Glutamatergic neuron (in vitro differentiated cells): ENCODE measurements around the gene ISM2. TPM values are rescaled to one million over a fixed set of nuclear protein-coding genes. Genes with fewer than 3 reads are reported as not detected.
A peak's percentile ranks its signal among the peaks of the same experiment; 100 is the strongest.

Experiments used
- DNase-seq: peaks from one replicate; pipeline ENCODE4 v3.0.0; 2022
- H3K27ac Mint-ChIP-seq: one replicate; pipeline ENCODE4 v1.8.0; 2020; ENCODE audit warnings: mild to moderate bottlenecking, mixed read lengths, inconsistent platforms; ENCODE audit not compliant: unreplicated experiment
- H3K27me3 Mint-ChIP-seq: one replicate; pipeline ENCODE4 v1.8.0; 2020; ENCODE audit warnings: mild to moderate bottlenecking, moderate library complexity, mixed read lengths, inconsistent platforms; ENCODE audit not compliant: unreplicated experiment
- H3K36me3 Mint-ChIP-seq: one replicate; pipeline ENCODE4 v1.8.0; 2020; ENCODE audit warnings: mild to moderate bottlenecking, mixed read lengths, inconsistent platforms; ENCODE audit not compliant: unreplicated experiment
- H3K4me1 Mint-ChIP-seq: one replicate; pipeline ENCODE4 v1.8.0; 2020; ENCODE audit warnings: mild to moderate bottlenecking, low read depth, mixed read lengths, inconsistent platforms; ENCODE audit not compliant: unreplicated experiment
- H3K4me3 Mint-ChIP-seq: one replicate; pipeline ENCODE4 v1.8.0; 2020; ENCODE audit warnings: mild to moderate bottlenecking, mixed read lengths, inconsistent platforms; ENCODE audit not compliant: unreplicated experiment
- H3K9me3 Mint-ChIP-seq: one replicate; pipeline ENCODE4 v1.8.0; 2020; ENCODE audit warnings: mild to moderate bottlenecking, moderate library complexity, mixed read lengths, inconsistent platforms; ENCODE audit not compliant: unreplicated experiment
- CTCF ChIP-seq: fragments of 200-600 bp; sonication (generic); IDR thresholded peaks from one replicate; pipeline ENCODE4 v1.5.0; 2021; ENCODE audit not compliant: partially characterized antibody, unreplicated experiment
- total RNA-seq: library from RNA; stranded (reverse); fragmentation: NEBNext Ultra II Directional; extraction: Animal tissue kit (Norgen Biotek cat#: 25700); gene quantifications from one replicate; pipeline ENCODE4 v1.2.1, GENCODE V29; 2021; ENCODE audit not compliant: unreplicated experiment

The ISM2 gene
- total RNA-seq, 1 donor from 2014 or later = not detected

- no peak for TF ChIP-seq CTCF
- H3K27me3 Mint-ChIP-seq = peaks cover 2% of the 10 kb centered on the region
- peak overlapping the region; percentile 100 for H3K27ac Mint-ChIP-seq
- H3K36me3 Mint-ChIP-seq = no peaks in the 10 kb centered on the region
- peak overlapping the region; percentile 100 for H3K4me3 Mint-ChIP-seq
- peak; percentile 62 for DNase-seq
- peaks cover 13% of the 10 kb centered on the region for H3K4me1 Mint-ChIP-seq
- H3K9me3 Mint-ChIP-seq = peaks cover 5% of the 10 kb centered on the region
Measured at GRCh38 chr14:77458249-77458950, 40.2 kb downstream of the ISM2 start.

GRCh38 chr14:77457522-77458248 lies 40.9 kb downstream of the ISM2 start, which contains the start of the genes AHSA1 and VIPAS39:
Gene AHSA1, plus strand, starts transcription at chr14:77458093. Its CDS starts 97 bp downstream, at chr14:77458190.
Gene VIPAS39, minus strand, starts transcription at chr14:77457601. Its CDS starts 3,499 bp downstream, at chr14:77454102.
- Mint-ChIP-seq H3K9me3 (peaks cover 5% of the 10 kb centered on the region), H3K4me1 (peaks cover 13% of the 10 kb centered on the region), H3K27me3 (peaks cover 2% of the 10 kb centered on the region), H3K36me3 (no peaks in the 10 kb centered on the region), H3K4me3 (peak within 1 kb of the TSS; percentile 100), H3K27ac (peak within 1 kb of the TSS; percentile 100)
- DNase-seq = peak; percentile 88
- no peak for TF ChIP-seq CTCF

- peak overlapping the region; percentile 100 for H3K4me3 Mint-ChIP-seq
- DNase-seq = no peak
- H3K27ac Mint-ChIP-seq = peak overlapping the region; percentile 100
- peaks cover 2% of the 10 kb centered on the region for H3K27me3 Mint-ChIP-seq
- no peak for TF ChIP-seq CTCF
- peaks cover 13% of the 10 kb centered on the region for H3K4me1 Mint-ChIP-seq
- peaks cover 5% of the 10 kb centered on the region for H3K9me3 Mint-ChIP-seq
- no peaks in the 10 kb centered on the region for H3K36me3 Mint-ChIP-seq
Measured at GRCh38 chr14:77457115-77457521, 41.5 kb downstream of the ISM2 start.

- no peak for TF ChIP-seq CTCF
- Mint-ChIP-seq H3K4me1 (peaks cover 13% of the 10 kb centered on the region), H3K27ac (no peak overlapping the region), H3K36me3 (no peaks in the 10 kb centered on the region), H3K9me3 (peaks cover 5% of the 10 kb centered on the region), H3K27me3 (peaks cover 2% of the 10 kb centered on the region), H3K4me3 (peak overlapping the region; percentile 100)
- DNase-seq = no peak
Measured at GRCh38 chr14:77455966-77456640, 42.5 kb downstream of the ISM2 start.
